ENCODE results near the gene AP3S2. TPM values are rescaled to one million over a fixed set of nuclear protein-coding genes. Genes with fewer than 3 reads are reported as not detected.

Gene AP3S2
- total and polyA plus RNA-seq, 2 of the 8 experiments (the other 6 are each of a cell fraction or from before 2014, with no cell fraction given), result 19.2 to 45.4 TPM

DNA sequence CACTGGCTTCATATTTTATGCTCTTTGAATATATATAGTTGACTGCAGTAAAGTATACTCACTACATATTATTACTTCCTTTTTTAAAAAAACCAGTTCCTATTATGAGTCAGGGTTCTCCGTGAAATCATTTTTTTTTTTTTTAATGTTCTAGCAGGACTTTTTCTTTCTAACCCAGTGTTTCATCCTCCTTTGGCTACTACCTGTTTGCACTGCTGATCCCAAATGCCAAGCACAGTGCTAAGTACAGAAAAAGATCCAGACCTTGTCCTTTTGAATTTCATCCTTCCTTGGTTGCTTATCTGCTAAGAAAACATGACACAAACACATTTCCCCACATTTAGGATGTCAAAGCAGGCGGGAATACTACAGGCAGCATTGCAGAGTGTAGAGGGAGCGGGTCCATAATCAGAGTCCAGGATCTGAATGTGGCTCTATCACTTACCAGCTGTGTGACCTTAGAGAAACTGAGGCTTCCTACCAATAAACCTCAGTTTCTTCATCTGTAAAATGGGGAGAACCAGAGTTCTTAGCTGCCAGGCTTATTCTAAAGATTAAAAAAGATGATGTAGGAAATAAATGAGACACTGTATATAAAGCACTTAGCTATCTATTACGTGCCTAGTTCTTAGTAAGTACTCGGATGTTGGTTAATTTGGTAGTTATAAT, 42.0 kb downstream of the AP3S2 start:
- H3K9ac ChIP-seq (replicated peaks in 1 of 4; ENCODE audit: extremely low read depth in 1 of 4, low read depth in 3 of 4, low read length in 3 of 4), result no peak overlapping the region
- TF ChIP-seq, protein P1, sequence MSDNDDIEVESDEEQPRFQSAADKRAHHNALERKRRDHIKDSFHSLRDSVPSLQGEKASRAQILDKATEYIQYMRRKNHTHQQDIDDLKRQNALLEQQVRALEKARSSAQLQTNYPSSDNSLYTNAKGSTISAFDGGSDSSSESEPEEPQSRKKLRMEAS (IDR thresholded peaks at IDR 0.05), result no peak
- TF ChIP-seq YY1 (IDR thresholded peaks at IDR 0.05; ENCODE audit: low read depth, low read length), result no peak
- no peak for TF ChIP-seq RBBP5 (IDR thresholded peaks at IDR 0.05; ENCODE audit: borderline replicate concordance, low read depth, low read length)
- TF ChIP-seq SP1 (IDR thresholded peaks at IDR 0.05; ENCODE audit: low read depth, low read length), result no peak
- TF ChIP-seq CHD2 (IDR thresholded peaks at IDR 0.05; ENCODE audit: low read length), result no peak
- TF ChIP-seq GABPA (IDR thresholded peaks at IDR 0.05; ENCODE audit: borderline replicate concordance, insufficient read depth, low read length), result no peak
- no peak for TF ChIP-seq EP300 (IDR thresholded peaks at IDR 0.05; ENCODE audit: borderline replicate concordance in 1 of 2, low read depth in 2 of 2, low read length in 2 of 2)
- TF ChIP-seq TAF7 (optimal IDR thresholded peaks at IDR 0.05; ENCODE audit: borderline replicate concordance, low read depth, low read length), result no peak
- TF ChIP-seq KDM5A (IDR thresholded peaks at IDR 0.05; ENCODE audit: low read length), result no peak
- no peaks in the 10 kb centered on the region for H3K23me2 ChIP-seq (ENCODE audit: low read depth, low read length)
- H3K27me3 ChIP-seq (replicated peaks in 1 of 4; ENCODE audit: control insufficient read depth in 3 of 4, extremely low read depth in 1 of 4, insufficient read depth in 3 of 4, low read length in 3 of 4), result no peaks in the 10 kb centered on the region
- no peak overlapping the region for H2BK5ac ChIP-seq (ENCODE audit: low read depth, low read length)
- H3K4me3 ChIP-seq (ENCODE audit: extremely low read depth in 1 of 4, insufficient read depth in 2 of 4, low read depth in 3 of 4, low read length in 4 of 4), result no peak overlapping the region
- peaks cover 2 to 7% (median 4%) of the 10 kb centered on the region in 4 experiments; a peak in 4 of 8 replicates for H3K36me3 ChIP-seq (ENCODE audit: control insufficient read depth in 2 of 4, insufficient read depth in 4 of 4, low read length in 3 of 4)
- no peak overlapping the region for H2BK20ac ChIP-seq (ENCODE audit: low read length)
- no peak overlapping the region for H2AK5ac ChIP-seq (ENCODE audit: low read depth, low read length)
- no peaks in the 10 kb centered on the region for H3K9me3 ChIP-seq (ENCODE audit: insufficient read depth in 2 of 2, low read depth in 1 of 2, low read length in 1 of 2)
- no peak for DNase-seq (ENCODE audit: low read depth in 1 of 2, low spot score in 2 of 2)
- no peaks in the 10 kb centered on the region for H3K4me1 ChIP-seq (replicated peaks in 1 of 4; ENCODE audit: control insufficient read depth in 3 of 4, insufficient read depth in 4 of 4, low read length in 3 of 4)
- no peaks in the 10 kb centered on the region for H3K79me1 ChIP-seq (ENCODE audit: low read depth, low read length)
- no peak for FAIRE-seq
- no peak overlapping the region for H3K14ac ChIP-seq (ENCODE audit: insufficient read length)
- WGBS, 2 experiments (ENCODE audit: extremely low coverage in 1 of 2, insufficient coverage in 1 of 2, insufficient read length in 1 of 2, insufficient replicate concordance in 2 of 2, low coverage in 1 of 2, low lambda C conversion rate in 2 of 2, missing lambda C conversion rate in 1 of 2), result 93% methylated on average over 5 of the region's 5 CpGs; no CpG with 5 or more reads in 1 of the 2 experiments
- no peak overlapping the region for H2BK120ac ChIP-seq (replicated peaks; ENCODE audit: low read depth, low read length)
- no peak overlapping the region for H4K91ac ChIP-seq (replicated peaks; ENCODE audit: insufficient read length, low read length)
- no peak overlapping the region for H2BK15ac ChIP-seq (ENCODE audit: low read length)
- CTCF ChIA-PET (ENCODE audit: partially characterized antibody), result interaction anchor here (1.1 to 1.7 kb wide), 2 partner anchors 27 to 69 kb away, joined by 3 to 4 read pairs; no protein-coding TSS in a partner anchor
- H3K56ac ChIP-seq (replicated peaks; ENCODE audit: insufficient read length, low read depth, low read length), result no peak overlapping the region
- H3K4ac ChIP-seq (replicated peaks; ENCODE audit: insufficient read length, low read depth, low read length), result no peak overlapping the region
- no peak overlapping the region for H4K8ac ChIP-seq (ENCODE audit: extremely low read depth, insufficient read depth, low read length)
- H2BK12ac ChIP-seq (ENCODE audit: low read depth, low read length), result no peak overlapping the region
- POLR2A ChIA-PET (ENCODE audit: partially characterized antibody), result no interaction called here
- no peak overlapping the region for H3K23ac ChIP-seq (ENCODE audit: insufficient read length)
- no peaks in the 10 kb centered on the region for H3K79me2 ChIP-seq (ENCODE audit: control insufficient read depth in 1 of 2, insufficient read depth in 2 of 2, low read length in 2 of 2)
- H3K27ac ChIP-seq (ENCODE audit: low read depth, low read length), result no peak overlapping the region
- H4K20me1 ChIP-seq (replicated peaks in 1 of 2; ENCODE audit: control insufficient read depth in 1 of 2, insufficient read depth in 2 of 2, low read length in 2 of 2), result peaks cover 0 to 1% of the 10 kb centered on the region in 2 experiments
- no peak overlapping the region for H4K5ac ChIP-seq (ENCODE audit: insufficient read length, low read depth, low read length)
- no peak overlapping the region for H3K18ac ChIP-seq (ENCODE audit: extremely low read depth, low read length)
- no peak overlapping the region for H2AFZ ChIP-seq (ENCODE audit: low read length)
- H3K4me2 ChIP-seq (ENCODE audit: insufficient read depth in 1 of 2, low read depth in 2 of 2, low read length in 2 of 2), result no peak overlapping the region
